Measurements from ENCODE around the gene OSBPL10. TPM values are rescaled to one million over a fixed set of nuclear protein-coding genes. Genes with fewer than 3 reads are reported as not detected.

The OSBPL10 gene
- polyA plus RNA-seq, 1 donor, result 12.4 TPM

Other genes starting within 250 kb of the OSBPL10 start
- 1.1 TPM for gene ZNF860, start 488 bp upstream of the OSBPL10 start, polyA plus RNA-seq
- 17.5 TPM for gene GPD1L, start 125.4 kb upstream of the OSBPL10 start, polyA plus RNA-seq

All from large intestine (tissue), 1 donor.